ENCODE data around the gene NDUFC2. TPM values are rescaled to one million over a fixed set of nuclear protein-coding genes. Genes with fewer than 3 reads are reported as not detected.
A peak's percentile ranks its signal among the peaks of the same experiment; 100 is the strongest.

NDUFC2 gene
- 100 to 1,000 TPM; 138 to 164 (median 149) TPM for polyA plus RNA-seq (ENCODE audit: low read depth in 6 of 6)

- H3K27me3 Mint-ChIP-seq, result no peaks in the 10 kb centered on the region
- H3K4me3 Mint-ChIP-seq, result peak within 1 kb of the TSS in 7 of 8 donors; percentile 90 to 98 (median 94)
- no peaks in the 10 kb centered on the region for H3K36me3 Mint-ChIP-seq
- DNase-seq (peak; percentile 39), ATAC-seq (ENCODE audit: low read depth in 2 of 2) (peak; percentile 75 to 76)
- no peaks in the 10 kb centered on the region for H3K9me3 Mint-ChIP-seq
- peaks cover 29 to 62% (median 47%) of the 10 kb centered on the region in 3 donors for H3K4me1 Mint-ChIP-seq
- peak within 1 kb of the TSS; percentile 40 to 94 (median 76) for H3K27ac Mint-ChIP-seq
Measured at GRCh38 chr11:78079232-78080083, at the start of gene NDUFC2. TSS of gene NDUFC2 (minus strand) at chr11:78079862. CDS start at chr11:78079744, 118 bp downstream.

GRCh38 chr11:78127403-78127802 is 47.7 kb upstream of the NDUFC2 start:
- H3K4me3 Mint-ChIP-seq, result no peak overlapping the region
- H3K4me1 Mint-ChIP-seq, result peaks cover 4 to 9% (median 7%) of the 10 kb centered on the region in 3 donors
- H3K9me3 Mint-ChIP-seq, result no peaks in the 10 kb centered on the region
- peaks cover 7 to 9% of the 10 kb centered on the region in 2 donors for H3K36me3 Mint-ChIP-seq
- peak overlapping the region in 1 of 6 donors; percentile 75 for H3K27ac Mint-ChIP-seq
- DNase-seq (no peak), ATAC-seq (ENCODE audit: low read depth in 2 of 2) (no peak)
- H3K27me3 Mint-ChIP-seq, result no peaks in the 10 kb centered on the region

DNA sequence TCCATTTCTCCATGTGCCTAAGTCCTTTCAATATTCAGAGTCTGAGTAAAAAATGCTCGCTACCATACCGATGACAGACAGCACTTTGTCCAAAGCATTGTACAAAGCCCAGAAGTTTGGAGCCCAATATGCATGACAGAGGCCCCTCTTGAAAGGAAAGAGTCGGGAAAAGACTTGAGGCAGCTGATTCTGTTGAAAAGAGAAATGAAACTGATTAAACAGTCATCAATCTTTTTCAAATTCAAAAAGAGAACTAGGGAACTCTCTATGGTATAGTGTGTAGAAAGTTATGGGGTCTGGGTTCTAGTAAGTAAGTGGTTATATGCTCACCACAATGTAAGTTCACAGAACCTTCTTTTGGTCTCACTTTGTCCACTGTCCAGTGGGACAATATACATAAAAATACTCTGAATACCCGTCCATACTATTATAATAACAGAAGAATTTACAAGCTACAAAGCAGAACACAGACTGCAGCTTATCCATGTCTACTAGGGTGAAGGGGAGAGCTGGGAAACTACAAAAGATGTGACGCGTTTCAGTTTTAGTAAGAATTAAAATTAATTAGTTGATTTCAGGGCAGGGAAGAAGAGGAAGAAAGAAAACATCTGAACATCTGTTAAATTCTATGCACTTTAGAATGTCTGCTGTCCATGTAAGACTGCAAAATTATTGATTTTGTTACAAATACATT is 33.1 kb upstream of the NDUFC2 start:
- ATAC-seq (ENCODE audit: low read depth in 2 of 2) (peak in 1 of 2 donors; percentile 21), DNase-seq (no peak)
- no peaks in the 10 kb centered on the region for H3K9me3 Mint-ChIP-seq
- H3K27ac Mint-ChIP-seq, result peak overlapping the region in 1 of 6 donors; percentile 47
- peaks cover 0 to 7% (median 5%) of the 10 kb centered on the region in 3 donors for H3K4me1 Mint-ChIP-seq
- H3K4me3 Mint-ChIP-seq, result no peak overlapping the region
- H3K36me3 Mint-ChIP-seq, result peaks cover 7 to 18% of the 10 kb centered on the region in 2 donors
- no peaks in the 10 kb centered on the region for H3K27me3 Mint-ChIP-seq

DNA sequence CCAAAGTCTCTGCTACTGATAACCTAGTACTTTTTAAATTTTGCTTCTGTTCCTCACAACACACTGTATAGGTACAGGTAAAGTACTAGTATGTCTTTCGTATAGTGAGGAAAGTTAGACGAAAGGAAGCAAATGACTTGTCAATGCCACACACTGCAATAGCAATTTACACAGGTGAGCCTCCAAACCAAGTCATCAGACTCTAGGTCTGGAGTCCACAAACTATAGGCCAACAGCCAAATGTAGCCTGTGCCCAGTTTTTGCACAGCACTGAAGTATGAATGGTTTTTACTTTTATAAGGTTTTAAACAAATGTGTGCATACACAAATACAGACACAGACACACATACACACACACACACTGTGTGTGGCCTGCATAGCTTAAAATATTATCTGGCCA is 31.6 kb upstream of the NDUFC2 start:
- H3K4me1 Mint-ChIP-seq, result peaks cover 0 to 7% (median 5%) of the 10 kb centered on the region in 3 donors

DNA sequence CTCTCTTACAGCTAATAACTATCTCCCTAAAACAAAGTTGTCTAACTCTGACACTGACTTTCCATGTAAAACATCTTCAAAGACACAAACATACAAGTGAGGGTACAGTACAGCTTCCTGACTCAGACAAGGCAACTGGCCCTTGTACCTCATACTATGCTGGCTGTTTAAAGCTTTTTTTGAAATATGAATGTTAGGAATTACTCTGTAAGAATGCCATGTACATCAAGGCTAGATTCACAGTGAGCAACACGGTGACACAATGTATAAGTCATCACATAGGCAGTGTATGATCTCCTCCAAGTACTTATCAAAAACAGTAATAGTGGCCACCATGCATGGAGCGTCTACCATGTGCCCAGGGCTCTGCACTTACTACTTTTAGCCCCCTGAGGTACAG is 31.2 kb upstream of the NDUFC2 start:
- Mint-ChIP-seq H3K4me1 (peaks cover 0 to 7% (median 5%) of the 10 kb centered on the region in 3 donors), H3K4me3 (no peak overlapping the region), H3K9me3 (no peaks in the 10 kb centered on the region), H3K27ac (peak overlapping the region in 1 of 6 donors; percentile 57), H3K27me3 (no peaks in the 10 kb centered on the region), H3K36me3 (peaks cover 7 to 23% of the 10 kb centered on the region in 2 donors)
- DNase-seq (no peak), ATAC-seq (ENCODE audit: low read depth in 2 of 2) (no peak)

More for the DNA sequence above, 31.6 kb upstream of the NDUFC2 start:
- ATAC-seq (ENCODE audit: low read depth in 2 of 2) (no peak), DNase-seq (no peak)
- Mint-ChIP-seq H3K27ac (no peak overlapping the region), H3K27me3 (no peaks in the 10 kb centered on the region), H3K36me3 (peaks cover 7 to 23% of the 10 kb centered on the region in 2 donors), H3K9me3 (no peaks in the 10 kb centered on the region), H3K4me3 (no peak overlapping the region)

DNA sequence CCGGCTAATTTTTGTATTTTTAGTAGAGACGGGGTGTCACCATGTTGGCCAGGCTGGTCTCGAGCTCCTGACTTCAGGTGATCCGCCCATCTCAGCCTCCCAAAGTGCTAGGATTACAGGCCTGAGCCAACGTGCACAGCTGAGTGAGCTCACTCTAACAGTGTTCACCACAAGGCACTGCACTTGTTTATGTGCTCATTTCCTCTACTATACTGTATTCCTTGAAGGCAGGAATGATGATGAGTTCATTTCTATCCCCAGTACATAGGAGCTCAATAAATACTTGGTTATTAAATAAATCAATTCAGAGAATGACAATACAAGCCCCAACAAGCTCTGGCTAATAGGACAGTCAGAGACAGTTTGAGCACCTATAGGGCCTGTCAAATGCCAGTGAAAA is 30.7 kb upstream of the NDUFC2 start:
- no peaks in the 10 kb centered on the region for H3K9me3 Mint-ChIP-seq
- H3K27me3 Mint-ChIP-seq, result no peaks in the 10 kb centered on the region
- H3K36me3 Mint-ChIP-seq, result peaks cover 7 to 23% of the 10 kb centered on the region in 2 donors
- H3K4me1 Mint-ChIP-seq, result peaks cover 0 to 7% (median 5%) of the 10 kb centered on the region in 3 donors
- DNase-seq (no peak), ATAC-seq (ENCODE audit: low read depth in 2 of 2) (no peak)
- H3K4me3 Mint-ChIP-seq, result no peak overlapping the region
- no peak overlapping the region for H3K27ac Mint-ChIP-seq

DNA sequence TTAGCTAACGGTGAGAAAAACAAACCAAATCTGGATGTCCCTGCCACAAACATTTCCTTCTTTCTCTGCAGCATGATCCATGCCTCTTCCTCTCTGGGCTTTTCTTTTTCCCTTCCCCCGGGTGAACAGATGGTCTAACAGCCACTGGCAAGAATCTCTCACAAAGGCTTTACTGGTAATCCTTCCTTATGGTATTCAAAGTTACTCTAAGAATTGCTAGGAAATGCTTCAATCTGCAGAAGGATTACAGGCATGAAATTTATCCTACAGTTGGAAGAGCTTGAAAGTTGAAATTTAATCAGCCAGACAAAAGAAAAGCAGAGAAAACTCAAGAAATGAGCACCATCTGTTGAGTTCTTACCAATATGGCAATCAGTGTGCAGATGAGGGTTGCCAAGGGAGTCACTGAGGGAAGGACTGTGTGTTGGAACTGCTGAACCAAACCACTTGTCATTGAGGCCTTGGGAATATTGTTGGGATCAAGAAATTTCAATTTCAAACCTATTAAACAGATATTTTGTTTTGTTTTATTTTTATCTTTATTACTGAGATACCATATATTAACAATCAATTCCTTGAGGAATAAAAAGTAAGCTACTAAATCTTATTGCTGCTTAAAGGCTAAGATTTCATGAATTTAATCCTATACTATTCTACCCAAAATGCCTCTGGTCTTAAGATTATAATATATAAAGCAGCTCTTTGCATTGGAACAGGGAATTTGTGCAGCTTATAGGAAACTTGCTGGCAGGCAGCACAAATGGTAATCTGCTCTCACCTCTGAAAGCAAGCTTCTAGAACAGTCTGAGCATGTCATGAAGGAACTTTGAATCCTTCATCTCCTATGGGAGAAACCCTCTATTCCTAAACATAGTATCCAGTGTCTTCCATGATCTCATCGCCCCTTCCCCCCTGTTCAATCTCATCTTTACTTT is 29.7 kb upstream of the NDUFC2 start:
- Mint-ChIP-seq H3K4me1 (peaks cover 0 to 7% (median 5%) of the 10 kb centered on the region in 3 donors), H3K4me3 (no peak overlapping the region), H3K9me3 (no peaks in the 10 kb centered on the region), H3K27ac (no peak overlapping the region), H3K36me3 (peaks cover 8 to 23% of the 10 kb centered on the region in 2 donors), H3K27me3 (no peaks in the 10 kb centered on the region)
- DNase-seq (no peak), ATAC-seq (ENCODE audit: low read depth in 2 of 2) (no peak)

GRCh38 chr11:78100676-78101472 is 21.2 kb upstream of the NDUFC2 start:
- no peaks in the 10 kb centered on the region for H3K27me3 Mint-ChIP-seq
- no peaks in the 10 kb centered on the region for H3K4me1 Mint-ChIP-seq
- no peak for DNase-seq
- H3K27ac Mint-ChIP-seq, result no peak overlapping the region
- no peak overlapping the region for H3K4me3 Mint-ChIP-seq
- no peak for ATAC-seq (ENCODE audit: low read depth in 2 of 2)
- H3K36me3 Mint-ChIP-seq, result peaks cover 26 to 36% of the 10 kb centered on the region in 2 donors
- no peaks in the 10 kb centered on the region for H3K9me3 Mint-ChIP-seq

- peaks cover 26 to 36% of the 10 kb centered on the region in 2 donors for H3K36me3 Mint-ChIP-seq
Measured at GRCh38 chr11:78100261-78100660, 20.6 kb upstream of the NDUFC2 start.

DNA sequence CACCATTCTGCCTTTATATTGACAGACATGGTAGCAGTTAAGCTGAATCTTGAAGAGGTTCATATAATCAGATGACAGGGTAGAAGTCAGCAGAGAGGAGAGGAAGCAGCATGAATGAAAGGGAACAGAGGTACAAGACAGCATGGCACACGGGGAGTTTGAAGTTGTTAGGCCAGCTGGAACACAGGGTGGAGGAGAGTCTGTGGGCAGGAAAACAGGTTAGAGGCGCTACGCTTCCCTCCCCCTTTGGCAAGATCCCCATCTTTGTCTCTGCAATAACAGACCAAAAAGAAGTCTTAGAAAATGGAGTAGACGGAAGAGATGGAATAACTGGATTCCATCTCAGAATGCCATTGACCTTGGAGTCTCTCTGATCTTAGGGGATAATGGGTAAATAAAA is 20.0 kb upstream of the NDUFC2 start:
- Mint-ChIP-seq H3K4me1 (no peaks in the 10 kb centered on the region), H3K27ac (no peak overlapping the region), H3K36me3 (peaks cover 26 to 36% of the 10 kb centered on the region in 2 donors)

More at GRCh38 chr11:78100261-78100660, 20.6 kb upstream of the NDUFC2 start:
- Mint-ChIP-seq H3K27me3 (no peaks in the 10 kb centered on the region), H3K4me3 (no peak overlapping the region), H3K27ac (no peak overlapping the region), H3K4me1 (no peaks in the 10 kb centered on the region), H3K9me3 (no peaks in the 10 kb centered on the region)
- ATAC-seq (ENCODE audit: low read depth in 2 of 2) (no peak), DNase-seq (no peak)

GRCh38 chr11:78097666-78098385 is 18.2 kb upstream of the NDUFC2 start:
- peaks cover 20 to 29% of the 10 kb centered on the region in 2 donors for H3K36me3 Mint-ChIP-seq
- no peak for DNase-seq
- H3K9me3 Mint-ChIP-seq, result no peaks in the 10 kb centered on the region
- no peaks in the 10 kb centered on the region for H3K27me3 Mint-ChIP-seq
- no peak overlapping the region for H3K27ac Mint-ChIP-seq
- ATAC-seq (ENCODE audit: low read depth in 2 of 2), result no peak
- H3K4me1 Mint-ChIP-seq, result no peaks in the 10 kb centered on the region
- H3K4me3 Mint-ChIP-seq, result no peak overlapping the region

More for the DNA sequence above, 20.0 kb upstream of the NDUFC2 start:
- DNase-seq, result no peak
- no peak overlapping the region for H3K4me3 Mint-ChIP-seq
- no peaks in the 10 kb centered on the region for H3K9me3 Mint-ChIP-seq
- H3K27me3 Mint-ChIP-seq, result no peaks in the 10 kb centered on the region
- no peak for ATAC-seq (ENCODE audit: low read depth in 2 of 2)

DNA sequence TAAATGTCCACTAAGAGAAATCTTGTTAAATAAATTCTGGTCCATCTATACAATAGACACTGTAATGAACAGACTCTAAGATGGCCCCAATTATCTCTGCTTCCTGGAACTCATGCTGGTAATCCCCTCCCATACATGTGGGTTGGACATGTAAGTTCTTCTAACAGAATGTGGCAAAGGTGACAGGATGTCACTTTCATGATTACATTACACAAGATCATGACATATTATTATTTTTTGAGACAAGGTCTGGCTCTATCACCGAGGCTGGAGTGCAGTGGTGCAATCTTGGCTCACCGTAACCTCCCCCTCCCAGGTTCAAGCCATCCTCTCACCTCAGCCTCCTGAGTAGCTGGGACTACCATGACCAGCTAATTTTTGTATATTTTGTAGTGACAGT is 14.6 kb upstream of the NDUFC2 start:
- ATAC-seq (ENCODE audit: low read depth in 2 of 2) (no peak), DNase-seq (no peak)
- no peak overlapping the region for H3K4me3 Mint-ChIP-seq
- peak overlapping the region in 1 of 6 donors; percentile 38 for H3K27ac Mint-ChIP-seq
- H3K4me1 Mint-ChIP-seq, result no peaks in the 10 kb centered on the region
- H3K36me3 Mint-ChIP-seq, result peaks cover 4% of the 10 kb centered on the region in 2 donors
- no peaks in the 10 kb centered on the region for H3K9me3 Mint-ChIP-seq
- no peaks in the 10 kb centered on the region for H3K27me3 Mint-ChIP-seq

Measured in naive B cell (primary cell).